Measurements from ENCODE around the gene ITGA2B. TPM values are rescaled to one million over a fixed set of nuclear protein-coding genes. Genes with fewer than 3 reads are reported as not detected.

The ITGA2B gene
- total and polyA plus RNA-seq, 2 of the 8 experiments (the other 6 are each of a cell fraction or from before 2014, with no cell fraction given), result 6.9 to 12.3 TPM

GRCh38 chr17:44374306-44375195 is 14.9 kb downstream of the ITGA2B start:
- H2BK120ac ChIP-seq (replicated peaks; ENCODE audit: low read depth, low read length), result peak overlapping the region; percentile 10
- DNase-seq (ENCODE audit: low read depth in 1 of 2, low spot score in 2 of 2), result peak; percentile 75 to 84
- no peaks in the 10 kb centered on the region for H3K79me1 ChIP-seq (ENCODE audit: low read depth, low read length)
- H3K4me1 ChIP-seq (replicated peaks in 1 of 4; ENCODE audit: control insufficient read depth in 3 of 4, insufficient read depth in 4 of 4, low read length in 3 of 4), result peaks cover 4 to 17% (median 12%) of the 10 kb centered on the region in 4 experiments; a peak in 6 of 7 replicates
- no peak overlapping the region for H2BK20ac ChIP-seq (ENCODE audit: low read length)
- no peaks in the 10 kb centered on the region for H3K27me3 ChIP-seq (replicated peaks in 1 of 4; ENCODE audit: control insufficient read depth in 3 of 4, extremely low read depth in 1 of 4, insufficient read depth in 3 of 4, low read length in 3 of 4)
- H2BK15ac ChIP-seq (ENCODE audit: low read length), result peak overlapping the region; percentile 83; the same call in 1 of the 2 replicates
- peak overlapping the region; percentile 85 for H3K4ac ChIP-seq (replicated peaks; ENCODE audit: insufficient read length, low read depth, low read length)
- no peak overlapping the region for H3K27ac ChIP-seq (ENCODE audit: low read depth, low read length)
- H4K20me1 ChIP-seq (replicated peaks in 1 of 2; ENCODE audit: control insufficient read depth in 1 of 2, insufficient read depth in 2 of 2, low read length in 2 of 2), result peaks cover 0 to 2% of the 10 kb centered on the region in 2 experiments
- 33% methylated on average over 21 of the region's 31 CpGs; no CpG with 5 or more reads in 1 of the 2 experiments for WGBS, 2 experiments (ENCODE audit: extremely low coverage in 1 of 2, insufficient coverage in 1 of 2, insufficient read length in 1 of 2, insufficient replicate concordance in 2 of 2, low coverage in 1 of 2, low lambda C conversion rate in 2 of 2, missing lambda C conversion rate in 1 of 2)
- H3K9ac ChIP-seq (replicated peaks in 1 of 4; ENCODE audit: extremely low read depth in 1 of 4, low read depth in 3 of 4, low read length in 3 of 4), result no peak overlapping the region
- no peak for FAIRE-seq
- POLR2A ChIA-PET (ENCODE audit: partially characterized antibody), result interaction anchor here (0.9 to 2.7 kb wide), 4 partner anchors 10 to 89 kb away, joined by 3 to 10 read pairs (median 4); no protein-coding TSS in a partner anchor
- H4K8ac ChIP-seq (ENCODE audit: extremely low read depth, insufficient read depth, low read length), result peak overlapping the region; percentile 75
- H4K91ac ChIP-seq (replicated peaks; ENCODE audit: insufficient read length, low read length), result peak overlapping the region; percentile 93
- peaks cover 5% of the 10 kb centered on the region; the same call in 1 of the 2 replicates for H3K23me2 ChIP-seq (ENCODE audit: low read depth, low read length)
- peak; percentile 61 for TF ChIP-seq E2F6 (IDR thresholded peaks at IDR 0.05)
- TF ChIP-seq TCF12 (IDR thresholded peaks at IDR 0.05; ENCODE audit: low read depth, low read length), result no peak
- TF ChIP-seq ASH2L (IDR thresholded peaks at IDR 0.05; ENCODE audit: low read length), result peak; percentile 47
- peak; percentile 74 for TF ChIP-seq MAX (IDR thresholded peaks at IDR 0.05)
- peak overlapping the region; percentile 53 to 55 for H3K4me2 ChIP-seq (ENCODE audit: insufficient read depth in 1 of 2, low read depth in 2 of 2, low read length in 2 of 2)
- H3K18ac ChIP-seq (ENCODE audit: extremely low read depth, low read length), result peak overlapping the region; percentile 68
- peak overlapping the region; percentile 97; the same call in 1 of the 2 replicates for H2BK12ac ChIP-seq (ENCODE audit: low read depth, low read length)
- peak overlapping the region; percentile 59 for H3K56ac ChIP-seq (replicated peaks; ENCODE audit: insufficient read length, low read depth, low read length)
- H4K5ac ChIP-seq (ENCODE audit: insufficient read length, low read depth, low read length), result peak overlapping the region; percentile 68
- H3K79me2 ChIP-seq (ENCODE audit: control insufficient read depth in 1 of 2, insufficient read depth in 2 of 2, low read length in 2 of 2), result no peaks in the 10 kb centered on the region
- no peaks in the 10 kb centered on the region for H3K9me3 ChIP-seq (ENCODE audit: insufficient read depth in 2 of 2, low read depth in 1 of 2, low read length in 1 of 2)
- peak overlapping the region; percentile 77; the same call in 1 of the 2 replicates for H2BK5ac ChIP-seq (ENCODE audit: low read depth, low read length)
- H3K4me3 ChIP-seq (ENCODE audit: extremely low read depth in 1 of 4, insufficient read depth in 2 of 4, low read depth in 3 of 4, low read length in 4 of 4), result peak overlapping the region; percentile 6 to 44 (median 44); a peak in 4 of 8 replicates
- no peak overlapping the region for H3K14ac ChIP-seq (ENCODE audit: insufficient read length)
- no peak overlapping the region for H3K23ac ChIP-seq (ENCODE audit: insufficient read length)
- CTCF ChIA-PET (ENCODE audit: partially characterized antibody), result interaction anchor here (0.9 to 13.8 kb wide), 10 partner anchors 8 to 280 kb away, joined by 3 to 177 read pairs (median 11); partner anchors contain the start of genes FAM171A2 and ITGA2B
- no peak overlapping the region for H2AFZ ChIP-seq (ENCODE audit: low read length)
- peak overlapping the region; percentile 99 for H2AK5ac ChIP-seq (ENCODE audit: low read depth, low read length)
- no peaks in the 10 kb centered on the region for H3K36me3 ChIP-seq (ENCODE audit: control insufficient read depth in 2 of 4, insufficient read depth in 4 of 4, low read length in 3 of 4)
